Vagina (tissue), 2 donors: ENCODE measurements around the gene USP46. TPM values are rescaled to one million over a fixed set of nuclear protein-coding genes. Genes with fewer than 3 reads are reported as not detected.
A peak's percentile ranks its signal among the peaks of the same experiment; 100 is the strongest.

Source experiments
- DNase-seq, 2 donors: peaks; one replicate each; pipeline ENCODE4 v3.0.0-alpha.2; 2017; ENCODE audit errors: extremely low spot score in 2 of 2
- H3K27ac ChIP-seq: fragments of 200-600 bp; sonication (generic); one replicate; pipeline ENCODE4 v1.5.1; 2019
- H3K27me3 ChIP-seq: fragments of 200-600 bp; sonication (generic); one replicate; pipeline ENCODE4 v1.5.1; 2019
- H3K36me3 ChIP-seq, 2 donors: fragments of 200-600 bp; sonication (generic); one replicate each; pipeline ENCODE4 v1.5.1; 2017 to 2019
- H3K4me1 ChIP-seq: fragments of 200-600 bp; sonication (generic); one replicate; pipeline ENCODE4 v1.5.1; 2019
- H3K4me3 ChIP-seq, 2 donors: fragments of 200-600 bp; sonication (generic); 1 replicate in 1 of 2; 2 replicates in 1 of 2; pipeline ENCODE4 v1.5.1; 2016 to 2019
- H3K9me3 ChIP-seq: fragments of 200-600 bp; sonication (generic); one replicate; pipeline ENCODE4 v1.5.1; 2019
- POLR2A ChIP-seq, 2 donors: fragments of 450-650 bp; IDR thresholded peaks; one replicate each; pipeline ENCODE4 v1.6.1; 2017; ENCODE audit warnings: antibody characterized with exemption in 2 of 2, mild to moderate bottlenecking in 2 of 2, moderate library complexity in 2 of 2
- POLR2AphosphoS5 ChIP-seq, 2 donors: sonication (generic); formaldehyde crosslinking; IDR thresholded peaks; one replicate each; pipeline ENCODE4 v1.9.0; 2017; ENCODE audit warnings: antibody characterized with exemption in 2 of 2, mild to moderate bottlenecking in 2 of 2, low read depth in 1 of 2; ENCODE audit not compliant: insufficient read depth in 1 of 2
- intact Hi-C: fragments of 100-400 bp; cut with DNase I; formaldehyde crosslinking; loops from one replicate; pipeline ENCODE4 v1.15.1; 2023
- total RNA-seq: library from RNA; depleted of rRNA; stranded (reverse); fragments of >200 nt; gene quantifications from one replicate; pipeline ENCODE4 v1.2.3, GENCODE V29; 2016
- TF ChIP-seq, protein P1 (sequence below), 3 experiments: fragments of 450-650 bp in 2 of 3; fragments of 200-600 bp in 1 of 3; sonication (generic) in 1 of 3; IDR thresholded peaks; one replicate each; pipeline ENCODE4 v1.5.1; 2017 to 2019; ENCODE audit warnings: antibody characterized with exemption in 3 of 3, mild to moderate bottlenecking in 2 of 3, moderate library complexity in 2 of 3

The USP46 gene
- total RNA-seq, 1 donor from 2014 or later: 10.6 TPM

DNA sequence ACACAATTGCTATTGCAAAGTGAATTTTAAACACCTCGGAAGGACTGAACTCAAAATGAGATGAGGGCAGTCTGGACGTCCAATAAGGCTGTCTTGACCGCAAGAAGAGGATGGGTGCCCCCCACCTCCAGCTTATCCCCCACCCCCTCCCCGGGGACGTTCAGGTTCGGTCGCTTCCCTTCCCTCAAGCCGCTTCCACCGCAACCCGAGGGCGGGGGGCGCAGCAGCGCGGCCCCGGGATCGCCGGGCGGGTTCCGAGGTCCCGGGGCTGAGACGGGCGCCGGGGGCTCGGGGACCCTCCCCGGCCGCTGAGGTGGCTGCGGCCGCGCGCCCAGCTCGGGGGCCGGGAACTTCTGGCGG is 480 bp downstream of the USP46 start:
- Histone ChIP-seq H3K36me3 (no peaks in the 10 kb centered on the region), H3K27ac (peak overlapping the region; percentile 94), H3K4me3 (peak overlapping the region; percentile 81 to 96), H3K9me3 (no peaks in the 10 kb centered on the region), H3K27me3 (no peaks in the 10 kb centered on the region), H3K4me1 (peaks cover 45% of the 10 kb centered on the region)
- DNase-seq: peak in 1 of 2 donors; percentile 74
- TF ChIP-seq POLR2AphosphoS5 (IDR thresholded peaks at IDR 0.05; ENCODE audit: insufficient read depth in 1 of 2, low read depth in 1 of 2) (no peak), POLR2A (IDR thresholded peaks at IDR 0.05) (no peak)
- TF ChIP-seq, protein P1, sequence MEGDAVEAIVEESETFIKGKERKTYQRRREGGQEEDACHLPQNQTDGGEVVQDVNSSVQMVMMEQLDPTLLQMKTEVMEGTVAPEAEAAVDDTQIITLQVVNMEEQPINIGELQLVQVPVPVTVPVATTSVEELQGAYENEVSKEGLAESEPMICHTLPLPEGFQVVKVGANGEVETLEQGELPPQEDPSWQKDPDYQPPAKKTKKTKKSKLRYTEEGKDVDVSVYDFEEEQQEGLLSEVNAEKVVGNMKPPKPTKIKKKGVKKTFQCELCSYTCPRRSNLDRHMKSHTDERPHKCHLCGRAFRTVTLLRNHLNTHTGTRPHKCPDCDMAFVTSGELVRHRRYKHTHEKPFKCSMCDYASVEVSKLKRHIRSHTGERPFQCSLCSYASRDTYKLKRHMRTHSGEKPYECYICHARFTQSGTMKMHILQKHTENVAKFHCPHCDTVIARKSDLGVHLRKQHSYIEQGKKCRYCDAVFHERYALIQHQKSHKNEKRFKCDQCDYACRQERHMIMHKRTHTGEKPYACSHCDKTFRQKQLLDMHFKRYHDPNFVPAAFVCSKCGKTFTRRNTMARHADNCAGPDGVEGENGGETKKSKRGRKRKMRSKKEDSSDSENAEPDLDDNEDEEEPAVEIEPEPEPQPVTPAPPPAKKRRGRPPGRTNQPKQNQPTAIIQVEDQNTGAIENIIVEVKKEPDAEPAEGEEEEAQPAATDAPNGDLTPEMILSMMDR (IDR thresholded peaks at IDR 0.05): no peak
- intact Hi-C loops: loop anchor here (5.0 kb wide), 2 partner anchors 54 to 209 kb away; no protein-coding TSS in a partner anchor

DNA sequence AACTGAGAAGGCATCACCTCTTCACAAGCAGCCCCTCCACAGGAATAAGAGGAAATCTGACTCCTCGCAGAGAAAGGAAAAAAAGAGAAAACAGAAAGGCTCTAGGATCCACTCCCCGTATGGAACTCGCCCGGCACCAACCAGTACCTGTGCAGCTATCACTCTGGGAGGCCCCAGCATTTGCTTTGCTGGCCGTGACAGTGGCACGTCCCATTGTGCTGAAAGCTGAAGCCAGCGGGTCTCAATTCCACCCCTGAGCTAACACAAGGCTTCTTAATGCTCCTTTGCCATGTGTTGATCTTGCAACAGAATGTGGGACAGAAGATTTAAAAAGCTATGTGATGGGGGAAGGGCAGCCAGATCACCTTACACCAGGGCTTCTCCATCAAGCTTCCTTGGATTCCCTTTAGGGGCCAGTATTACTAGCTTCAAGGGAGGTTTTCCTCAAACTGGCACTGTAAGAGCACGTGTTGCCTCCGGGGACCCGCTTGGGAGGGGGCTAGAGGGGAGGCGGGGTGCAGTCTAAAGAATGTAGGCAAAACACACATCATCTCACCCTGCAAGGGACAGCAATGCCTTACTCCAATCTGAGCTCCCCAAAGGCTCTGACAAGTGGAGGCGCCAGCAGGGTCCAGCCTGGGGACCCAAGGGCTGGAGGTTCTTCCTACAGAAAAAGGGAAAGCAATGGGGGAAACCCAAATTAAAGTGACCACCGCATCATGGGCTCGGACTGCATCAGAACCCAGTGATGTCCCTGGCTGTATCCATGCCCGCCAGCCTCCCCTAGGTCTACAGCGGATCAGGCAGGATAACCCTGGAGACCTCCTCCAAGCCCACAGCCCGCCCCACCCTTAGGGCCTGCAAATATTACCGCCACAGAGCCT is 1.2 kb downstream of the USP46 start:
- no peaks in the 10 kb centered on the region for H3K9me3 ChIP-seq
- intact Hi-C loops: loop anchor here (5.0 kb wide), 2 partner anchors 54 to 209 kb away; no protein-coding TSS in a partner anchor
- DNase-seq: peak in 1 of 2 donors; percentile 89
- H3K4me3 ChIP-seq: peak overlapping the region; percentile 81 to 96
- no peaks in the 10 kb centered on the region for H3K27me3 ChIP-seq
- peaks cover 45% of the 10 kb centered on the region for H3K4me1 ChIP-seq
- peak overlapping the region; percentile 94 for H3K27ac ChIP-seq
- no peaks in the 10 kb centered on the region for H3K36me3 ChIP-seq
- TF ChIP-seq POLR2A (IDR thresholded peaks at IDR 0.05) (no peak), POLR2AphosphoS5 (IDR thresholded peaks at IDR 0.05; ENCODE audit: insufficient read depth in 1 of 2, low read depth in 1 of 2) (peak in 1 of 2 donors; percentile 9)
- TF ChIP-seq, protein P1 (IDR thresholded peaks at IDR 0.05): no peak

DNA sequence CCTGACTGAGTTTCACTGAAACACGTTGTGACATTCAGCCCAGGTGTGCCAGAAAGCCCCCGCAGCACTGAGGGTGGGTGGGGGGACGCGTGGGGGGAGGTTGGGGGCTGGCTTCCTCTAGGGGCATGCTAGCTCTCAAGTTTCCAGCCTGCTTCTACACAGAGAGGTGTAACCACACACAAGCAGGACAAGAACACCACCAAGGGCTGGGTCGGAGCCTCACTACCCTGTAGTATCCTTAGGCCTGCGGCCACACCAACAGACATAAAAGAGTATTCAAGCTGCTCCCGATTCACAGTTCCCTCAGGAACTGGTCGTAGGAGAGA is 1.8 kb downstream of the USP46 start:
- peaks cover 45% of the 10 kb centered on the region for H3K4me1 ChIP-seq
- H3K27me3 ChIP-seq: no peaks in the 10 kb centered on the region
- TF ChIP-seq POLR2AphosphoS5 (IDR thresholded peaks at IDR 0.05; ENCODE audit: insufficient read depth in 1 of 2, low read depth in 1 of 2) (no peak), POLR2A (IDR thresholded peaks at IDR 0.05) (no peak)
- TF ChIP-seq, protein P1 (IDR thresholded peaks at IDR 0.05): no peak
- H3K4me3 ChIP-seq: peak overlapping the region in 1 of 2 donors; percentile 81
- peak overlapping the region; percentile 94 for H3K27ac ChIP-seq
- H3K9me3 ChIP-seq: no peaks in the 10 kb centered on the region
- intact Hi-C loops: loop anchor here (5.0 kb wide), 2 partner anchors 55 to 210 kb away; no protein-coding TSS in a partner anchor
- no peaks in the 10 kb centered on the region for H3K36me3 ChIP-seq
- DNase-seq: peak in 1 of 2 donors; percentile 70

DNA sequence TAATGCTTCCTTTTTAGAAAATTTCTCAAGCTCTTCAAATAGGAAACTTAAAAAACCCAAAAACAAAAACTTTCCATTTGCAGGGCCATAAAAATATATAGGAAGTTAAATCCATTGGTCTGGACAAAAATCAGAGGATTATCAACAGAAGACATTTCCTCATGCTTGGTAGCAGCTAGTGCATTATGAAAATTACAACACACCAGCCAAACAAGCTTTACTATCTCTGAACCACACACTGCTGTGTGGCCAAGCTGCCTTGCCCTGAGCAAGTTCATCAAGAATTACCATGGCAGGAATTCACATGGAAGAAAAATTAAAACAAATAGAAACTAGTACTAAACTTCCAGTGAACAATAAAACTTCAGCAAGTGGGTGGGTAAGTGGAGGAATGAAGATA is 3.6 kb downstream of the USP46 start:
- no peak overlapping the region for H3K27ac ChIP-seq
- no peak overlapping the region for H3K4me3 ChIP-seq
- H3K9me3 ChIP-seq: no peaks in the 10 kb centered on the region
- intact Hi-C loops: loop anchor here (5.0 kb wide), 2 partner anchors 57 to 212 kb away; no protein-coding TSS in a partner anchor
- peak in 1 of 2 donors; percentile 19 for DNase-seq
- H3K4me1 ChIP-seq: peaks cover 48% of the 10 kb centered on the region
- no peaks in the 10 kb centered on the region for H3K36me3 ChIP-seq
- TF ChIP-seq POLR2AphosphoS5 (IDR thresholded peaks at IDR 0.05; ENCODE audit: insufficient read depth in 1 of 2, low read depth in 1 of 2) (no peak), POLR2A (IDR thresholded peaks at IDR 0.05) (no peak)
- TF ChIP-seq, protein P1 (IDR thresholded peaks at IDR 0.05): no peak
- H3K27me3 ChIP-seq: no peaks in the 10 kb centered on the region
